Measurements from ENCODE around the gene PRKN.

PRKN gene

DNA sequence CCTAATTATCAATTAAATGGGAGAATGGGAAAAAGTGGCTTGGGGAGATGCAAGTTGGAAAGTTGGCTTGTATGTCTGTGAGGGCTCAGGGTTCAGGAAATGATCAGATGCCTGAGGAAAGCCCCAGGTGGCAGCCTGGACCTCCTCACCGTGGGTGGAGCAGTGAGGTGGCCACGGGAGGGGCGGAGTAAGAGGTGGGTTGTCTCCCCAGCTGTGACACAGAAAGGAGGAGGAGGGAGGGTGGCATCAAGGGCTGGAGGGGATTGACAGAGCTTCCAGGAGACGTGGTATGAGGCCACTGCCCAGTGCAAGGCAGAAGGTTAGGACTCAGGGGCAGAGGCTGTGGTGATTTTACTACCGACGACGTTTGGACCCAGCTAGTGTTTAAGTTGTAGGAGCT is 672.2 kb downstream of the PRKN start:
- Histone ChIP-seq H3K27me3 (ENCODE audit: insufficient read depth, low read length, poor library complexity) (no peaks in the 10 kb centered on the region), H2AFZ (ENCODE audit: low read depth, low read length) (no peak overlapping the region), H3K4me3 (ENCODE audit: low read depth in 1 of 2, low read length in 2 of 2) (no peak overlapping the region), H3K4me2 (ENCODE audit: insufficient read depth, low read length) (no peak overlapping the region), H3K36me3 (ENCODE audit: insufficient read depth, low read length) (no peaks in the 10 kb centered on the region), H3K9me3 (ENCODE audit: insufficient read depth, low read length, severe bottlenecking) (peaks cover 4% of the 10 kb centered on the region), H3K79me2 (ENCODE audit: insufficient read depth, low read length) (no peaks in the 10 kb centered on the region), H3K4me1 (ENCODE audit: insufficient read depth, low read length) (no peaks in the 10 kb centered on the region), H3K9ac (ENCODE audit: low read depth, low read length) (no peak overlapping the region), H3K27ac (ENCODE audit: low read length) (no peak overlapping the region), H4K20me1 (ENCODE audit: insufficient read depth, low read length) (no peaks in the 10 kb centered on the region)
- ATAC-seq (ENCODE audit: insufficient read depth, low read depth) (no peak), DNase-seq (no peak)
- no peak for TF ChIP-seq EZH2 (IDR thresholded peaks at IDR 0.05; ENCODE audit: borderline replicate concordance, low read depth, low read length, severe bottlenecking)
- TF ChIP-seq CTCF (IDR thresholded peaks at IDR 0.05; ENCODE audit: borderline replicate concordance, extremely low read depth, low read length, poor library complexity, severe bottlenecking), result no peak

GRCh38 chr6:162053084-162053483 is 674.5 kb downstream of the PRKN start:
- TF ChIP-seq EZH2 (IDR thresholded peaks at IDR 0.05; ENCODE audit: borderline replicate concordance, low read depth, low read length, severe bottlenecking), result no peak
- TF ChIP-seq CTCF (IDR thresholded peaks at IDR 0.05; ENCODE audit: borderline replicate concordance, extremely low read depth, low read length, poor library complexity, severe bottlenecking), result no peak
- H3K4me3 ChIP-seq (ENCODE audit: low read depth in 1 of 2, low read length in 2 of 2), result no peak overlapping the region
- H3K9ac ChIP-seq (ENCODE audit: low read depth, low read length), result no peak overlapping the region
- H4K20me1 ChIP-seq (ENCODE audit: insufficient read depth, low read length), result no peaks in the 10 kb centered on the region
- H3K79me2 ChIP-seq (ENCODE audit: insufficient read depth, low read length), result no peaks in the 10 kb centered on the region
- peaks cover 4% of the 10 kb centered on the region for H3K9me3 ChIP-seq (ENCODE audit: insufficient read depth, low read length, severe bottlenecking)
- DNase-seq (no peak), ATAC-seq (ENCODE audit: insufficient read depth, low read depth) (no peak)
- H2AFZ ChIP-seq (ENCODE audit: low read depth, low read length), result no peak overlapping the region
- H3K4me2 ChIP-seq (ENCODE audit: insufficient read depth, low read length), result no peak overlapping the region
- no peaks in the 10 kb centered on the region for H3K27me3 ChIP-seq (ENCODE audit: insufficient read depth, low read length, poor library complexity)
- no peaks in the 10 kb centered on the region for H3K4me1 ChIP-seq (ENCODE audit: insufficient read depth, low read length)
- H3K27ac ChIP-seq (ENCODE audit: low read length), result no peak overlapping the region
- no peaks in the 10 kb centered on the region for H3K36me3 ChIP-seq (ENCODE audit: insufficient read depth, low read length)

- Histone ChIP-seq H3K36me3 (ENCODE audit: insufficient read depth, low read length) (no peaks in the 10 kb centered on the region), H3K4me1 (ENCODE audit: insufficient read depth, low read length) (no peaks in the 10 kb centered on the region), H3K9ac (ENCODE audit: low read depth, low read length) (no peak overlapping the region), H2AFZ (ENCODE audit: low read depth, low read length) (no peak overlapping the region), H3K4me3 (ENCODE audit: low read depth in 1 of 2, low read length in 2 of 2) (no peak overlapping the region), H3K27me3 (ENCODE audit: insufficient read depth, low read length, poor library complexity) (no peaks in the 10 kb centered on the region), H4K20me1 (ENCODE audit: insufficient read depth, low read length) (no peaks in the 10 kb centered on the region), H3K79me2 (ENCODE audit: insufficient read depth, low read length) (no peaks in the 10 kb centered on the region), H3K27ac (ENCODE audit: low read length) (no peak overlapping the region), H3K9me3 (ENCODE audit: insufficient read depth, low read length, severe bottlenecking) (no peaks in the 10 kb centered on the region), H3K4me2 (ENCODE audit: insufficient read depth, low read length) (no peak overlapping the region)
- DNase-seq (no peak), ATAC-seq (ENCODE audit: insufficient read depth, low read depth) (no peak)
- TF ChIP-seq CTCF (IDR thresholded peaks at IDR 0.05; ENCODE audit: borderline replicate concordance, extremely low read depth, low read length, poor library complexity, severe bottlenecking) (no peak), EZH2 (IDR thresholded peaks at IDR 0.05; ENCODE audit: borderline replicate concordance, low read depth, low read length, severe bottlenecking) (no peak)
Observed at GRCh38 chr6:162050579-162050978, 677.0 kb downstream of the PRKN start.

DNA sequence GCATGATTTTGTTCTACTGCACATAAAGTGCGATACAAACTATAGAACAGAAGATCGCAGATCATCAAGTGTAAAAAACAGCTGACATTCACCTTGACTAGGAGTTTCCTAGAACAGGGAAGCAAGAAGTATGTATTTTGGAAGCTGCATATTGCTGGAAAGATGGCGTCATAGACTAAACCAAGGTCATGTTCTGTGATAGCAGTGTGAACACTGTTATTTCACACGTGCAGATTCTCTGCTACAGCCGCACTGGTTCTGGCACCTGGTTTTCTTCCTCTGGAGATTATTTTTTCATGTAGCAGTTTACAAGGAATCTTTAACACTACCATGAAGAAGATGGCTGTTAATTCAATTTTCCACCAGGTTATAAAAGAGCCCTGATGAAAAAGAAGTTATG is 681.2 kb downstream of the PRKN start:
- Histone ChIP-seq H3K4me1 (ENCODE audit: insufficient read depth, low read length) (no peaks in the 10 kb centered on the region), H3K27ac (ENCODE audit: low read length) (no peak overlapping the region), H3K36me3 (ENCODE audit: insufficient read depth, low read length) (no peaks in the 10 kb centered on the region), H3K9ac (ENCODE audit: low read depth, low read length) (no peak overlapping the region), H4K20me1 (ENCODE audit: insufficient read depth, low read length) (no peaks in the 10 kb centered on the region), H3K79me2 (ENCODE audit: insufficient read depth, low read length) (no peaks in the 10 kb centered on the region), H3K4me2 (ENCODE audit: insufficient read depth, low read length) (no peak overlapping the region), H3K27me3 (ENCODE audit: insufficient read depth, low read length, poor library complexity) (no peaks in the 10 kb centered on the region), H2AFZ (ENCODE audit: low read depth, low read length) (no peak overlapping the region), H3K4me3 (ENCODE audit: low read depth in 1 of 2, low read length in 2 of 2) (no peak overlapping the region), H3K9me3 (ENCODE audit: insufficient read depth, low read length, severe bottlenecking) (no peaks in the 10 kb centered on the region)
- TF ChIP-seq CTCF (IDR thresholded peaks at IDR 0.05; ENCODE audit: borderline replicate concordance, extremely low read depth, low read length, poor library complexity, severe bottlenecking) (no peak), EZH2 (IDR thresholded peaks at IDR 0.05; ENCODE audit: borderline replicate concordance, low read depth, low read length, severe bottlenecking) (no peak)
- ATAC-seq (ENCODE audit: insufficient read depth, low read depth) (no peak), DNase-seq (no peak)

All from DND-41 (cell line).